K562 (cell line): ENCODE results near the gene SCRG1.

Source experiments
- CTCF ChIP-seq, 3 experiments: IDR thresholded peaks in 2 of 3; conservative IDR thresholded peaks in 1 of 3; 2 replicates each; pipeline ENCODE4 v1.5.1; 2011 to 2012; ENCODE audit warnings: low read length in 3 of 3, mild to moderate bottlenecking in 3 of 3, control low read depth in 2 of 3, improper control_type of control experiment in 1 of 3, inconsistent platforms in 1 of 3, low read depth in 1 of 3, mixed read lengths in 1 of 3, moderate library complexity in 1 of 3; ENCODE audit not compliant: insufficient read depth in 2 of 3
- GTF2F1 ChIP-seq: IDR thresholded peaks from 2 replicates; pipeline ENCODE4 v1.6.1; 2011; ENCODE audit warnings: low read depth, low read length, improper control_type of control experiment
- HMG20B ChIP-seq: fragments of 250-450 bp; sonication (Bioruptor Pico); IDR thresholded peaks from 2 replicates; pipeline ENCODE4 v1.5.0; 2021; ENCODE audit warnings: mild to moderate bottlenecking
- JUN ChIP-seq, 2 experiments: sonication (generic) in 1 of 2; formaldehyde crosslinking in 1 of 2; IDR thresholded peaks; 2 replicates each; pipeline versions ENCODE4 v1.6.1 to v1.8.0; 2012 to 2022; ENCODE audit warnings: borderline replicate concordance in 2 of 2, mild to moderate bottlenecking in 2 of 2, improper control_type of control experiment in 1 of 2, low read depth in 1 of 2, low read length in 1 of 2, missing genetic modification reagents in 1 of 2
- MAFG ChIP-seq: fragments of 450-650 bp; conservative IDR thresholded peaks from 2 replicates; pipeline ENCODE4 v1.6.1; 2016; ENCODE audit warnings: missing genetic modification characterization, missing compliant biosample characterization
- NRF1 ChIP-seq, 2 experiments: fragments of 450-650 bp; IDR thresholded peaks in 1 of 2; conservative IDR thresholded peaks in 1 of 2; 2 replicates each; pipeline ENCODE4 v1.6.1; 2014; ENCODE audit warnings: mild to moderate bottlenecking in 2 of 2
- POLR2A ChIP-seq: fragments of 450-650 bp; conservative IDR thresholded peaks from 2 replicates; pipeline ENCODE4 v1.6.1; 2016
- ZNF77 ChIP-seq: fragments of 250-450 bp; sonication (Bioruptor Pico); IDR thresholded peaks from 2 replicates; pipeline ENCODE4 v1.5.0; 2020

- TF ChIP-seq ZNF77 (CRISPR knock-in tag) = no peak
- TF ChIP-seq NRF1 (conservative IDR thresholded peaks at IDR 0.05 in 1 of 2, IDR thresholded peaks at IDR 0.05 in 1 of 2) = no peak
- no peak for TF ChIP-seq POLR2A
- no peak for TF ChIP-seq GTF2F1
- no peak for TF ChIP-seq HMG20B (CRISPR knock-in tag)
- no peak for TF ChIP-seq JUN (IDR thresholded peaks at IDR 0.05; ENCODE audit: borderline replicate concordance, low read depth, low read length)
- TF ChIP-seq JUN (CRISPR knock-in tag; IDR thresholded peaks at IDR 0.05; ENCODE audit: borderline replicate concordance) = no peak
- no peak for TF ChIP-seq CTCF (IDR thresholded peaks at IDR 0.05 in 2 of 3, conservative IDR thresholded peaks at IDR 0.05 in 1 of 3; ENCODE audit: insufficient read depth in 2 of 3, low read depth in 1 of 3, low read length in 3 of 3)
- TF ChIP-seq MAFG (tag) = no peak
These were observed 5.5 kb upstream of the SCRG1 start for GRCh38 chr4:173404296-173404865.
